Neural progenitor cell (in vitro differentiated cells): ENCODE results near the gene ABHD16B. TPM values are rescaled to one million over a fixed set of nuclear protein-coding genes. Genes with fewer than 3 reads are reported as not detected.

Source experiments
- DNase-seq: peaks from one replicate; pipeline ENCODE4 v3.0.0-alpha.2; 2016; ENCODE audit warnings: low spot score
- H2AFZ ChIP-seq: fragments of 200-600 bp; sonication (generic); replicated peaks from 2 replicates; pipeline ENCODE4 v1.6.1; 2016; ENCODE audit warnings: antibody characterized with exemption
- H3F3A ChIP-seq: fragments of 200-600 bp; sonication (generic); 2 replicates; pipeline ENCODE4 v1.6.1; 2016; ENCODE audit warnings: antibody characterized with exemption, low read depth
- H3K27ac ChIP-seq: fragments of 200-600 bp; sonication (generic); 2 replicates; pipeline ENCODE4 v1.5.1; 2016; ENCODE audit warnings: mild to moderate bottlenecking
- H3K27me3 ChIP-seq: fragments of 200-600 bp; sonication (generic); 2 replicates; pipeline ENCODE4 v1.6.1; 2016; ENCODE audit warnings: mild to moderate bottlenecking, moderate library complexity
- H3K36me3 ChIP-seq: fragments of 200-600 bp; sonication (generic); 2 replicates; pipeline ENCODE4 v1.5.1; 2016
- H3K4me1 ChIP-seq: fragments of 200-600 bp; sonication (generic); 2 replicates; pipeline ENCODE4 v1.6.1; 2016; ENCODE audit warnings: mixed run types
- H3K4me2 ChIP-seq: fragments of 200-600 bp; sonication (generic); 2 replicates; pipeline ENCODE4 v1.6.1; 2016
- H3K4me3 ChIP-seq: fragments of 200-600 bp; sonication (generic); 2 replicates; pipeline ENCODE4 v1.5.1; 2016
- H3K79me2 ChIP-seq: fragments of 200-600 bp; sonication (generic); 2 replicates; pipeline ENCODE4 v1.6.1; 2016; ENCODE audit warnings: low read depth
- H3K9ac ChIP-seq: fragments of 200-600 bp; sonication (generic); 2 replicates; pipeline ENCODE4 v1.6.1; 2016
- H3K9me3 ChIP-seq: fragments of 200-600 bp; sonication (generic); 2 replicates; pipeline ENCODE4 v1.5.1; 2016; ENCODE audit warnings: low read depth
- H4K20me1 ChIP-seq: fragments of 200-600 bp; sonication (generic); 2 replicates; pipeline ENCODE4 v1.6.1; 2016; ENCODE audit warnings: low read depth
- H3K27ac Mint-ChIP-seq: 3 replicates; pipeline ENCODE4 v1.8.0; 2021; ENCODE audit warnings: mixed read lengths
- H3K27me3 Mint-ChIP-seq: 2 replicates; pipeline ENCODE4 v1.8.0; 2022; ENCODE audit warnings: low read depth, mild to moderate bottlenecking, inconsistent platforms, moderate library complexity, mixed read lengths; ENCODE audit not compliant: insufficient read depth
- H3K36me3 Mint-ChIP-seq: 3 replicates; pipeline ENCODE4 v1.8.0; 2021; ENCODE audit warnings: mixed read lengths
- H3K4me1 Mint-ChIP-seq: 3 replicates; pipeline ENCODE4 v1.8.0; 2021; ENCODE audit warnings: mixed read lengths
- H3K4me3 Mint-ChIP-seq: 3 replicates; pipeline ENCODE4 v1.8.0; 2021; ENCODE audit warnings: mild to moderate bottlenecking, moderate library complexity, mixed read lengths
- H3K9me3 Mint-ChIP-seq: 3 replicates; pipeline ENCODE4 v1.8.0; 2020; ENCODE audit warnings: mixed read lengths
- CTCF ChIP-seq: fragments of 200-600 bp; sonication (generic); IDR thresholded peaks from 2 replicates; pipeline ENCODE4 v1.5.1; 2017; ENCODE audit warnings: antibody characterized with exemption, mild to moderate bottlenecking
- EZH2 ChIP-seq: fragments of 200-600 bp; sonication (generic); IDR thresholded peaks from 2 replicates; pipeline ENCODE4 v1.6.1; 2017; ENCODE audit warnings: antibody characterized with exemption, mild to moderate bottlenecking, moderate library complexity
- EZH2phosphoT487 ChIP-seq: fragments of 200-600 bp; sonication (generic); IDR thresholded peaks from 2 replicates; pipeline ENCODE4 v1.6.1; 2017; ENCODE audit warnings: antibody characterized with exemption
- total RNA-seq: library from RNA; depleted of rRNA; stranded (reverse); fragments of >200 nt; gene quantifications from 2 replicates; pipeline ENCODE4 v1.2.3, GENCODE V29; 2015; ENCODE audit warnings: low replicate concordance

Gene ABHD16B
- total RNA-seq, 1 donor from 2014 or later, result not detected

DNA sequence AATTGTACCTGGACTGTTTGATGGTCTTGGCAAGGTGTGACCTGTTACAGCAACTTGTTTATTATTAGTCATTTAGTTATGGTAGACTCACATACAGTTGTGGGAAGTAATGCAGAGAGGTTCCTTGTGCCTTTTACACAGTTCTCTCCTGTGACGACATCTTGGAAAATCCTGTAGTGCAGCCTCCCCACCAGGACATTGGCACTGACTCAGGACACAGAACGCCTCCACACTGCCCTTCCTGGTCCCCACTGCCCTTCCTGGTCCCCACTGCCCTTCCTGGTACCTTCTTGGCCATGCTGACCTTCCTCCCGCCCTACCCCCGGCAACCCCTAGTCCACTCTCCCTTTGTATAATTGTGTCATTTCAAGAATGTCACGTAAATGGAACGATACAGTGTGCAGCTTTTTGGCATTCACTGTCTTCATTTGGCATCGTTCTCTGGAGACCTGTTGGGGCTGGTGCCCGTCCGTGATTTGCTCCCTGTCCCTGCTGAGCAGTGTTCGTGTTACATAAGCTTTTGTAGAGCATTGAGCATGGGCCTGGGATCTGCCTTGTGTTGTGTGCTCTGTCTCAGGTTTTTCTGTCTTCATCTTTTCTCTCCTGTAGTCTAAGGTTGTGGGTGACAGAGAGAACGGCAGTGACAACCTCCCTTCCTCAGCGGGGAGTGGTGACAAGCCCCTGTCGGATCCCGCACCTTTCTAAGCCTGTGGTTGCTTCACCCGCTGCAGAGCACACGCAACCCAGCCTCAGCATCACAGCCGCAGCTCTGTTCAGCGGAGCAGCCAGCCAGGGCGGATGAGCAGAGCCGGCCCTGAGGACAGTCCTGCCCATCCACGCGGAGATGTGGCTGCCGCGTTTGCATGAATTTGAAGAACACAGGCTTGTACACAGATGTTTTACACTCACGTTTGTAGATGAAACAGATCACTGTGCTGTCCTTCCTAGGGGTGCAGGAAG lies 28.2 kb downstream of the ABHD16B start:
- Histone ChIP-seq H4K20me1 (peaks cover 25% of the 10 kb centered on the region), H3K27ac (no peak overlapping the region), H3F3A (peaks cover 15% of the 10 kb centered on the region), H3K9me3 (no peaks in the 10 kb centered on the region), H3K79me2 (no peaks in the 10 kb centered on the region), H2AFZ (no peak overlapping the region), H3K4me2 (no peak overlapping the region), H3K27me3 (no peaks in the 10 kb centered on the region), H3K4me1 (no peaks in the 10 kb centered on the region), H3K9ac (no peak overlapping the region), H3K36me3 (no peaks in the 10 kb centered on the region), H3K4me3 (no peak overlapping the region)
- Mint-ChIP-seq H3K4me3 (no peak overlapping the region), H3K27me3 (peaks cover 3% of the 10 kb centered on the region), H3K4me1 (peaks cover 4% of the 10 kb centered on the region), H3K36me3 (peaks cover 15% of the 10 kb centered on the region), H3K9me3 (no peaks in the 10 kb centered on the region), H3K27ac (no peak overlapping the region)
- DNase-seq, result no peak
- TF ChIP-seq EZH2phosphoT487 (no peak), CTCF (no peak), EZH2 (no peak)

DNA sequence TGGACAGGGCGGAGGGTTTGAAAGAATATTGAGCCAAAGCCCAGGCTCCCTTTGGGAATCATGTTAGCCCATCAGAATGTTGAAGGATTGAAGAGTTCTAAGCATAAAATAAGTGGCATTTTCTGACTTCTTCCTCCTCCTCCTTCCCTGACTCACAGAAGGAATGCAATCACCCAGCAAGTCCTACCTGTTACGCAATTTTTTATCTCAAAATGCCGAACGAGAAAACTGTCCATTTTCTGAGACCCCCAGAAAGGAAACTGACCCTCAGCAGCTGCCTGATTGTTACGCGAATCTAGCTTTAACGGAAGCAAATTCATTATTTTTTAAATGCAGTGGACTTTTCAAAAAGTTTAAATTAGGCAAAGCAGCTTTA lies 28.9 kb downstream of the ABHD16B start:
- Histone ChIP-seq H3K9me3 (no peaks in the 10 kb centered on the region), H3K36me3 (no peaks in the 10 kb centered on the region)

DNA sequence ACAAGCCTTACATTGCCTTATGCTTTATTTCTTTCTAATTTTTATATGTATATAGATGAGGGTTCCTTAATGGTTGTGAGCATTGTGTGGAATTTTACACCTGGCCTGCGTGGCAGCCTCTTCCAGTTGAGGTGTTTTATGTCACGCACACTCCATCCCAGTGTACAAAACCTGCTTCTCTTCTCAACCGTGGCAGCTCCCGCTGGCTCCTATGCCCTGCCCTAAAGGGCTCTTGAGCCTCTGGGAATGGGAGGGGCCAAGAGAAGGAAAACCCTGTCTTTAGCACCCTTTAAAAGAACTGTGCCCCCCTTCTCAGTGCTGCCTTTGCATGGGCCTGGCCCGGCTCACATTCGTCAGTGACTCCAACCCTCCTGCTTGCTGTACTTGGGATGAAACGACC lies 29.3 kb downstream of the ABHD16B start:
- TF ChIP-seq EZH2phosphoT487 (no peak), CTCF (no peak), EZH2 (no peak)
- Histone ChIP-seq H3K4me3 (no peak overlapping the region), H3K79me2 (peaks cover 3% of the 10 kb centered on the region), H3K27me3 (no peaks in the 10 kb centered on the region), H3F3A (peaks cover 20% of the 10 kb centered on the region), H2AFZ (no peak overlapping the region), H4K20me1 (peaks cover 21% of the 10 kb centered on the region), H3K9me3 (no peaks in the 10 kb centered on the region), H3K4me2 (no peak overlapping the region), H3K36me3 (no peaks in the 10 kb centered on the region), H3K4me1 (peaks cover under 1% of the 10 kb centered on the region), H3K9ac (no peak overlapping the region), H3K27ac (no peak overlapping the region)
- peaks cover 11% of the 10 kb centered on the region for H3K36me3 Mint-ChIP-seq
- H3K4me3 Mint-ChIP-seq, result no peak overlapping the region
- DNase-seq, result no peak
- H3K4me1 Mint-ChIP-seq, result peaks cover 4% of the 10 kb centered on the region
- H3K27me3 Mint-ChIP-seq, result peaks cover 3% of the 10 kb centered on the region
- no peaks in the 10 kb centered on the region for H3K9me3 Mint-ChIP-seq
- no peak overlapping the region for H3K27ac Mint-ChIP-seq

More for the DNA sequence above, 28.9 kb downstream of the ABHD16B start:
- no peak for DNase-seq
- Mint-ChIP-seq H3K36me3 (peaks cover 11% of the 10 kb centered on the region), H3K4me1 (peaks cover 4% of the 10 kb centered on the region), H3K27ac (no peak overlapping the region), H3K9me3 (no peaks in the 10 kb centered on the region), H3K27me3 (peaks cover 3% of the 10 kb centered on the region), H3K4me3 (no peak overlapping the region)
- Histone ChIP-seq H4K20me1 (peaks cover 20% of the 10 kb centered on the region), H3K4me1 (no peaks in the 10 kb centered on the region), H3F3A (peaks cover 19% of the 10 kb centered on the region), H3K27me3 (no peaks in the 10 kb centered on the region), H2AFZ (no peak overlapping the region), H3K4me3 (no peak overlapping the region), H3K27ac (no peak overlapping the region), H3K4me2 (no peak overlapping the region), H3K9ac (no peak overlapping the region), H3K79me2 (no peaks in the 10 kb centered on the region)
- TF ChIP-seq CTCF (no peak), EZH2 (no peak), EZH2phosphoT487 (no peak)
